Smooth muscle cell (in vitro differentiated cells): ENCODE data around the gene C5AR1. TPM values are rescaled to one million over a fixed set of nuclear protein-coding genes. Genes with fewer than 3 reads are reported as not detected.

Source experiments
- DNase-seq: peaks from one replicate; lab custom pipeline; 2025; ENCODE audit not compliant: unreplicated experiment; lab: John Stamatoyannopoulos, UW
- H2AFZ ChIP-seq: fragments of 200-600 bp; sonication (generic); 2 replicates; pipeline ENCODE4 v1.6.0; 2016; ENCODE audit warnings: antibody characterized with exemption, low read depth, mild to moderate bottlenecking
- H3F3A ChIP-seq: fragments of 200-600 bp; sonication (generic); 2 replicates; pipeline ENCODE4 v1.6.0; 2017; ENCODE audit warnings: antibody characterized with exemption, low read depth
- H3K27ac ChIP-seq: fragments of 200-600 bp; sonication (generic); 2 replicates; pipeline ENCODE4 v1.5.1; 2016; ENCODE audit warnings: low read depth, mild to moderate bottlenecking
- H3K27me3 ChIP-seq: fragments of 200-600 bp; sonication (generic); 2 replicates; pipeline ENCODE4 v1.6.1; 2016; ENCODE audit warnings: low read depth, mild to moderate bottlenecking
- H3K36me3 ChIP-seq: fragments of 200-600 bp; sonication (generic); 2 replicates; pipeline ENCODE4 v1.5.1; 2016; ENCODE audit warnings: low read depth
- H3K4me1 ChIP-seq: fragments of 200-600 bp; sonication (generic); 2 replicates; pipeline ENCODE4 v1.5.1; 2016; ENCODE audit warnings: low read depth
- H3K4me2 ChIP-seq: fragments of 200-600 bp; sonication (generic); 2 replicates; pipeline ENCODE4 v1.6.0; 2016; ENCODE audit warnings: mild to moderate bottlenecking
- H3K4me3 ChIP-seq: fragments of 200-600 bp; sonication (generic); 2 replicates; pipeline ENCODE4 v1.5.1; 2016; ENCODE audit warnings: mild to moderate bottlenecking
- H3K79me2 ChIP-seq: fragments of 200-600 bp; sonication (generic); 2 replicates; pipeline ENCODE4 v1.6.0; 2016; ENCODE audit warnings: low read depth, mild to moderate bottlenecking
- H3K9ac ChIP-seq: fragments of 200-600 bp; sonication (generic); 2 replicates; pipeline ENCODE4 v1.6.0; 2016; ENCODE audit warnings: low read depth
- H3K9me3 ChIP-seq: fragments of 200-600 bp; sonication (generic); replicated peaks from 2 replicates; pipeline ENCODE4 v1.5.1; 2016; ENCODE audit warnings: low read depth
- H4K20me1 ChIP-seq: fragments of 200-600 bp; sonication (generic); 2 replicates; pipeline ENCODE4 v1.6.0; 2016; ENCODE audit warnings: low read depth
- WGBS: methylation state at CpG from one replicate; pipeline ENCODE4 v1.1.7; 2016; ENCODE audit warnings: low lambda C conversion rate; 5-methylcytosine and 5-hydroxymethylcytosine counted together
- polyA plus RNA-seq: library from polyadenylated mRNA; unstranded; fragments of >200 nt; fragmentation: Nextera tagmentation; extraction: Ambion mirVana; gene quantifications from 2 replicates; pipeline ENCODE4 v1.2.1, GENCODE V29; 2016
- total RNA-seq: library from RNA; depleted of rRNA; stranded (reverse); fragments of >200 nt; gene quantifications from 2 replicates; pipeline ENCODE4 v1.2.3, GENCODE V29; 2014
- TF ChIP-seq, protein P1 (sequence below): fragments of 200-600 bp; sonication (generic); IDR thresholded peaks from 2 replicates; pipeline ENCODE4 v1.5.1; 2017; ENCODE audit warnings: borderline replicate concordance, mild to moderate bottlenecking, antibody characterized with exemption; ENCODE audit not compliant: insufficient read depth, poor library complexity, severe bottlenecking

Gene C5AR1
- total and polyA plus RNA-seq, 2 experiments from 2014 or later = 0.48 to 1.6 TPM

DNA sequence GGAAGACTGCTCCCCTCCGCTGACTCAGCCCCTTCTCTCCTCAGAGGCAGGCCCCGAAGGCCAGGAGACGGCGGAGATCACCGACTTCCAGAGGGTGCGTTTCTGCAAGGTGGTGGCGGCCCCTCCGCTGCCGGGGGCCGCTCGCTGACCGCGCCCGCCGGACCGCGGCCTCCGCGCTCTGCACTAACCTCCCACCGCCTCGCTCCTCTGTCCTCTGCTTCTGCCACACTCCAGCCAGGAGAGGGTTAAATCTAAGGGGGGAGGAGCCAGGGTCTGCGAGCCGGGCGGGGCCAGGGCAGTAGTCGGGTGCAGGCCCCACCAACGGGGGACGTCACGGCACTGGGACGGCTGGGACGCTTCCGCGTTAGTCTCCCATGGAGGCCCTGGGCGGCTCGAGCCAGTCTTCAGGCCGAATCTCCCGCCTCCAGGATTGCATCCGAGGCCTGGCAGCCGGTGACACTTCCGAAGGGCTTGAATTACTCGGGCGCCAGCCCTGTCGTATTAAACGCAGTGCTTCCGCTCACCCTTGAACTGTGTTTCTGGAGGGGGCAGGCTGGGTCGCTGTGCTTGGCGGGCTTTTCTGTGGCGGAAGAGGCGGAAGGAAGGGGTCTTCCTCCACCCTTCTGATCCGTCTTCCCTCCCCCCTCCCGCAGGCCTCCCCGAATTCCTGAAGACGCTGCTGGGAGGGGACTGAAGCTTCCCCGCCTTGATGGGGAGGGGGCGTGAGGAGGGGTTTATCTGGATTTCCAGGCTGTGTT is 36.2 kb upstream of the C5AR1 start:
- Histone ChIP-seq H3F3A (peaks cover 26% of the 10 kb centered on the region), H2AFZ (no peak overlapping the region), H3K4me3 (peak overlapping the region; percentile 76), H3K4me2 (peak overlapping the region; percentile 96), H3K79me2 (no peaks in the 10 kb centered on the region), H3K9me3 (no peaks in the 10 kb centered on the region), H3K4me1 (peaks cover 19% of the 10 kb centered on the region), H3K36me3 (no peaks in the 10 kb centered on the region), H3K27me3 (no peaks in the 10 kb centered on the region), H3K27ac (peak overlapping the region; percentile 96), H3K9ac (peak overlapping the region; percentile 89), H4K20me1 (peaks cover 16% of the 10 kb centered on the region)
- under 1% methylated on average over 42 of the region's 54 CpGs for WGBS
- peak; percentile 95 for DNase-seq
- TF ChIP-seq, protein P1, sequence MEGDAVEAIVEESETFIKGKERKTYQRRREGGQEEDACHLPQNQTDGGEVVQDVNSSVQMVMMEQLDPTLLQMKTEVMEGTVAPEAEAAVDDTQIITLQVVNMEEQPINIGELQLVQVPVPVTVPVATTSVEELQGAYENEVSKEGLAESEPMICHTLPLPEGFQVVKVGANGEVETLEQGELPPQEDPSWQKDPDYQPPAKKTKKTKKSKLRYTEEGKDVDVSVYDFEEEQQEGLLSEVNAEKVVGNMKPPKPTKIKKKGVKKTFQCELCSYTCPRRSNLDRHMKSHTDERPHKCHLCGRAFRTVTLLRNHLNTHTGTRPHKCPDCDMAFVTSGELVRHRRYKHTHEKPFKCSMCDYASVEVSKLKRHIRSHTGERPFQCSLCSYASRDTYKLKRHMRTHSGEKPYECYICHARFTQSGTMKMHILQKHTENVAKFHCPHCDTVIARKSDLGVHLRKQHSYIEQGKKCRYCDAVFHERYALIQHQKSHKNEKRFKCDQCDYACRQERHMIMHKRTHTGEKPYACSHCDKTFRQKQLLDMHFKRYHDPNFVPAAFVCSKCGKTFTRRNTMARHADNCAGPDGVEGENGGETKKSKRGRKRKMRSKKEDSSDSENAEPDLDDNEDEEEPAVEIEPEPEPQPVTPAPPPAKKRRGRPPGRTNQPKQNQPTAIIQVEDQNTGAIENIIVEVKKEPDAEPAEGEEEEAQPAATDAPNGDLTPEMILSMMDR = no peak

DNA sequence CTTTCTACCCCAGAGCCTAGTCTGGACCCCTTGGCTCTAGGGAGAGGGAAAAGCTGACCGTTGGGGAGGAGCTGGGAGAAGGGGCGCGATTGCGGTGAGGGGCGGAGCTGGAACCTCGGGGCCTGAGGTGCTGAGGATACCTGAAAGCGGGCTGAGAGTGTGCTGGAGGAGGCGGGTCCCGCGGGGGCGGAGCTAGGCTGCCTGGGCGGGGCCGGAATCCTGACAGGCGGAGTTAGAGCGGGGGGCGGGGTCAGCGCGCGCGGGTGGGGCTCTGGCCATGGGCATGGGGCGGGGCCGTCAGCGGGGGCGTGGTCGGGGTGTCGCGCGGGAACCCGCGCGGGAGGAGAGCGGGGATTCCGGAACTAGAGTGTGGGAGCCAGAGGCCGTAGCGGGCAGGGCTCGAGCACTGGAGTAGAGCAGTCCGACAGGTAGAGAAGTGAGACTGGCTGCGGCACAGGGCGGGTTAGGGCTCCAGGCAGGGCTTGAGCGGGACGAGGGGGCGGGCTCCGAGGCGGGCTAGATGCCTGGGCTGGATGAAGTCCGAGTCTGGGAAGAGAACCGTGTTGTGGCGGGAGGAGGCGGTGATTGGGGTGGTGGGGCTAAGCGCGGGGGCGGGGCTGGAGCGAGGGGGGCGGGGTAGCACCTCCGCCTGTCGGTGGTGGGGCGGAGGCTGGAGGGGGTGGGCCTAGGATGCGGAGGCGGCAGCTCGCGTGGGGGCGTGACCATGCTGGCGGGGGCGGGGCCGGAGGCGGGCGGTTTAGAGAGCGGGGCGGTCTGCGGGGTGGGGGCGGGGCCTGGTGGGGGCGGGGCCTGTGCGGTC is 35.4 kb upstream of the C5AR1 start, which contains the start of gene INAFM1:
INAFM1 (plus strand) TSS at position 815 of the 820 bp plus-strand sequence. CDS start 35 bp downstream, outside the sequence.
- Histone ChIP-seq H3K27me3 (no peaks in the 10 kb centered on the region), H3K79me2 (no peaks in the 10 kb centered on the region), H3K4me3 (peak within 1 kb of the TSS; percentile 76), H2AFZ (no peak within 1 kb of the TSS), H3K27ac (peak within 1 kb of the TSS; percentile 96), H3K9ac (peak within 1 kb of the TSS; percentile 89), H3K4me2 (peak within 1 kb of the TSS; percentile 96), H4K20me1 (peaks cover 15% of the 10 kb centered on the region), H3K4me1 (peaks cover 19% of the 10 kb centered on the region), H3K36me3 (no peaks in the 10 kb centered on the region), H3F3A (peaks cover 22% of the 10 kb centered on the region), H3K9me3 (no peaks in the 10 kb centered on the region)
- TF ChIP-seq, protein P1 = no peak
- DNase-seq = peak; percentile 99
- WGBS = under 1% methylated on average over 40 of the region's 72 CpGs

DNA sequence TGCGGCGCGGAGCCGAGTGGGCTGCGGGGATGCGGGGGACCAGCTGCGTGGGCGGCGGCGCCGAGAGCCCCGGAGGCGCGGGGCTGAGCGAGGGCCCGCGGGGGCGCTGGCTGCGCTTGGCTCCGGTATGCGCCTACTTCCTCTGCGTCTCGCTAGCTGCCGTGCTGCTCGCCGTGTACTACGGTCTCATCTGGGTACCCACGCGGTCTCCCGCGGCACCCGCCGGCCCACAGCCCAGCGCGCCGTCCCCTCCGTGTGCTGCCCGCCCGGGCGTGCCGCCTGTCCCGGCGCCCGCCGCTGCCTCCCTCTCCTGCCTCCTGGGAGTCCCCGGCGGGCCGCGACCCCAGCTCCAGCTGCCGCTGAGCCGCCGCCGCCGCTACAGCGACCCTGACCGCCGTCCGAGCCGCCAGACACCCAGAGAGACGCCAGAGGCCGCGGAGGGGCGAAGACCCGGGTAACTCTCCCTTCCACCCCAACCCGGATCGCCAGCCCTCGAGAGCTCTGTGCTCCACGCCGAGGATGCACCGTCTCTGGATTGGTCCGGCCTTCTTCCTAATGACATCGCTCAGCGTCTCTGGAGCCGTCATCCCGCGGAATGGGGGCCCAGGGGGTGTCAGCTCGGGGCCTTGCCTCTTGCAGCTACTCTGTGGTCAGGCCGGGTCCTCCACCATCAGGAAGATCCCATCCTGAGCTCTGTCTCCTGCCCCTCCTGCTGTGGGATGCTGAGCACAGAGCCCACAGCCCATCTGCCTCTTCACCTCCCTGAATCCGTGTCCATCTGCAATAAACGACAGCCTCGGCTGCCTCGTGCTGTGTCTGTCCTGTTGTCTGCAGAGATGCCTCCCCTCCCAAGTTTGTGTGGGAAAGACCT is 34.5 kb upstream of the C5AR1 start:
- peaks cover 15% of the 10 kb centered on the region for H4K20me1 ChIP-seq
- no peak for DNase-seq
- H3K9me3 ChIP-seq = no peaks in the 10 kb centered on the region
- peaks cover 22% of the 10 kb centered on the region for H3F3A ChIP-seq
- peak overlapping the region; percentile 39 for H3K9ac ChIP-seq
- peak overlapping the region; percentile 56 for H3K4me3 ChIP-seq
- H2AFZ ChIP-seq = no peak overlapping the region
- H3K4me1 ChIP-seq = peaks cover 19% of the 10 kb centered on the region
- TF ChIP-seq, protein P1 = no peak
- peak overlapping the region; percentile 72 for H3K27ac ChIP-seq
- no peaks in the 10 kb centered on the region for H3K79me2 ChIP-seq
- peak overlapping the region; percentile 88 for H3K4me2 ChIP-seq
- WGBS = 8% methylated on average over 52 of the region's 82 CpGs
- H3K36me3 ChIP-seq = no peaks in the 10 kb centered on the region
- H3K27me3 ChIP-seq = no peaks in the 10 kb centered on the region
